ENCODE measurements around the gene SCAMP4. TPM values are rescaled to one million over a fixed set of nuclear protein-coding genes. Genes with fewer than 3 reads are reported as not detected.

Gene SCAMP4
- total and polyA plus RNA-seq, 2 of the 13 experiments (the other 11 are each of a cell fraction or from before 2014, with no cell fraction given), result 10.7 to 13.7 TPM

DNA sequence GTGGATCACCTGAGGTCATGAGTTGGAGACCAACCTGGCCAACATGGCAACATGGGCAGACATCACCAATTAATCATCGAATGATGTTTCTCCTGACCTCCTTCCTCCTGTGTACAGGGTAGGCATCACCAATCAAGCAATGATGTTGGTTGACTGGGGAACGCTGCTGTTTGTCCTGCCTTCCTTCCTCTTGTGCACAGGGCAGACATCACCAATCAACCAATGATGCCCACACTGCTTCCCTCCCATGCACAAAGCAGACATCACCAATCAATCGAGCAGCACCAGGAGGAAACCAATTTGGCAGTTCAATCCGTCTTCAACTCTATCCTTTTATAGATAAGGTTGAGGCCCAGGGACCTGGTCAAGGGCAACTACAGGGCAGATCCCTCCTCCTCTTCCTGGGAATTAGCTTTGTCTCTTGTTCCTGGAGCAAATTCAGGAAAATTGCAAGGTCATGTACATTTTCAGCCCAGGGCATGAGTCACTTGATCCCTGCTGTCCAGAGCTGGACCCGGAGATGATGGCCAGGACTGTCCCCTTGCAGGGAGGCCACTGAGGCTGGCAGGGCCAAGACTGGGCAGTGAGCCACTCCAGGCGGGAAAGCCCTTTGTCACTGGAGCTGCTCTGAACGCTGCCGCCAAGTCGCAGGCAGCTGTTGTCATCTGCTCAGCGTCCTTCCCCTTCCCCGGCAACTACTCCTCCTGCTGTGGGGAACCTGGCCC lies 30.4 kb downstream of the SCAMP4 start (continued):
- TF ChIP-seq, protein P1, sequence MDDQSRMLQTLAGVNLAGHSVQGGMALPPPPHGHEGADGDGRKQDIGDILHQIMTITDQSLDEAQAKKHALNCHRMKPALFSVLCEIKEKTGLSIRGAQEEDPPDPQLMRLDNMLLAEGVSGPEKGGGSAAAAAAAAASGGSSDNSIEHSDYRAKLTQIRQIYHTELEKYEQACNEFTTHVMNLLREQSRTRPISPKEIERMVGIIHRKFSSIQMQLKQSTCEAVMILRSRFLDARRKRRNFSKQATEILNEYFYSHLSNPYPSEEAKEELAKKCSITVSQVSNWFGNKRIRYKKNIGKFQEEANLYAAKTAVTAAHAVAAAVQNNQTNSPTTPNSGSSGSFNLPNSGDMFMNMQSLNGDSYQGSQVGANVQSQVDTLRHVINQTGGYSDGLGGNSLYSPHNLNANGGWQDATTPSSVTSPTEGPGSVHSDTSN (CRISPR knock-in tag; IDR thresholded peaks at IDR 0.05; ENCODE audit: borderline replicate concordance), result no peak
- TF ChIP-seq ZKSCAN1 (IDR thresholded peaks at IDR 0.05; ENCODE audit: low read length), result no peak
- TF ChIP-seq ZNF180 (CRISPR knock-in tag; IDR thresholded peaks at IDR 0.05; ENCODE audit: borderline replicate concordance, low read depth), result no peak
- TF ChIP-seq, protein P2, sequence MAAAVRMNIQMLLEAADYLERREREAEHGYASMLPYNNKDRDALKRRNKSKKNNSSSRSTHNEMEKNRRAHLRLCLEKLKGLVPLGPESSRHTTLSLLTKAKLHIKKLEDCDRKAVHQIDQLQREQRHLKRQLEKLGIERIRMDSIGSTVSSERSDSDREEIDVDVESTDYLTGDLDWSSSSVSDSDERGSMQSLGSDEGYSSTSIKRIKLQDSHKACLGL (CRISPR knock-in tag; IDR thresholded peaks at IDR 0.05), result 0 out of 2 replicates have a peak, but pooled peaks have one; percentile 27
- no peak for TF ChIP-seq NCOA2 (CRISPR knock-in tag; IDR thresholded peaks at IDR 0.05)
- TF ChIP-seq MXI1 (IDR thresholded peaks at IDR 0.05; ENCODE audit: borderline replicate concordance, low read depth, low read length), result no peak
- TF ChIP-seq ZNF232 (CRISPR knock-in tag; IDR thresholded peaks at IDR 0.05; ENCODE audit: borderline replicate concordance), result no peak
- TF ChIP-seq, protein P3, sequence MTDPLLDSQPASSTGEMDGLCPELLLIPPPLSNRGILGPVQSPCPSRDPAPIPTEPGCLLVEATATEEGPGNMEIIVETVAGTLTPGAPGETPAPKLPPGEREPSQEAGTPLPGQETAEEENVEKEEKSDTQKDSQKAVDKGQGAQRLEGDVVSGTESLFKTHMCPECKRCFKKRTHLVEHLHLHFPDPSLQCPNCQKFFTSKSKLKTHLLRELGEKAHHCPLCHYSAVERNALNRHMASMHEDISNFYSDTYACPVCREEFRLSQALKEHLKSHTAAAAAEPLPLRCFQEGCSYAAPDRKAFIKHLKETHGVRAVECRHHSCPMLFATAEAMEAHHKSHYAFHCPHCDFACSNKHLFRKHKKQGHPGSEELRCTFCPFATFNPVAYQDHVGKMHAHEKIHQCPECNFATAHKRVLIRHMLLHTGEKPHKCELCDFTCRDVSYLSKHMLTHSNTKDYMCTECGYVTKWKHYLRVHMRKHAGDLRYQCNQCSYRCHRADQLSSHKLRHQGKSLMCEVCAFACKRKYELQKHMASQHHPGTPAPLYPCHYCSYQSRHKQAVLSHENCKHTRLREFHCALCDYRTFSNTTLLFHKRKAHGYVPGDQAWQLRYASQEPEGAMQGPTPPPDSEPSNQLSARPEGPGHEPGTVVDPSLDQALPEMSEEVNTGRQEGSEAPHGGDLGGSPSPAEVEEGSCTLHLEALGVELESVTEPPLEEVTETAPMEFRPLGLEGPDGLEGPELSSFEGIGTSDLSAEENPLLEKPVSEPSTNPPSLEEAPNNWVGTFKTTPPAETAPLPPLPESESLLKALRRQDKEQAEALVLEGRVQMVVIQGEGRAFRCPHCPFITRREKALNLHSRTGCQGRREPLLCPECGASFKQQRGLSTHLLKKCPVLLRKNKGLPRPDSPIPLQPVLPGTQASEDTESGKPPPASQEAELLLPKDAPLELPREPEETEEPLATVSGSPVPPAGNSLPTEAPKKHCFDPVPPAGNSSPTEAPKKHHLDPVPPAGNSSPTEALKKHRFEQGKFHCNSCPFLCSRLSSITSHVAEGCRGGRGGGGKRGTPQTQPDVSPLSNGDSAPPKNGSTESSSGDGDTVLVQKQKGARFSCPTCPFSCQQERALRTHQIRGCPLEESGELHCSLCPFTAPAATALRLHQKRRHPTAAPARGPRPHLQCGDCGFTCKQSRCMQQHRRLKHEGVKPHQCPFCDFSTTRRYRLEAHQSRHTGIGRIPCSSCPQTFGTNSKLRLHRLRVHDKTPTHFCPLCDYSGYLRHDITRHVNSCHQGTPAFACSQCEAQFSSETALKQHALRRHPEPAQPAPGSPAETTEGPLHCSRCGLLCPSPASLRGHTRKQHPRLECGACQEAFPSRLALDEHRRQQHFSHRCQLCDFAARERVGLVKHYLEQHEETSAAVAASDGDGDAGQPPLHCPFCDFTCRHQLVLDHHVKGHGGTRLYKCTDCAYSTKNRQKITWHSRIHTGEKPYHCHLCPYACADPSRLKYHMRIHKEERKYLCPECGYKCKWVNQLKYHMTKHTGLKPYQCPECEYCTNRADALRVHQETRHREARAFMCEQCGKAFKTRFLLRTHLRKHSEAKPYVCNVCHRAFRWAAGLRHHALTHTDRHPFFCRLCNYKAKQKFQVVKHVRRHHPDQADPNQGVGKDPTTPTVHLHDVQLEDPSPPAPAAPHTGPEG (CRISPR knock-in tag; IDR thresholded peaks at IDR 0.05), result no peak
- TF ChIP-seq MED1 (CRISPR knock-in tag; IDR thresholded peaks at IDR 0.05), result no peak
- TF ChIP-seq, protein P4, sequence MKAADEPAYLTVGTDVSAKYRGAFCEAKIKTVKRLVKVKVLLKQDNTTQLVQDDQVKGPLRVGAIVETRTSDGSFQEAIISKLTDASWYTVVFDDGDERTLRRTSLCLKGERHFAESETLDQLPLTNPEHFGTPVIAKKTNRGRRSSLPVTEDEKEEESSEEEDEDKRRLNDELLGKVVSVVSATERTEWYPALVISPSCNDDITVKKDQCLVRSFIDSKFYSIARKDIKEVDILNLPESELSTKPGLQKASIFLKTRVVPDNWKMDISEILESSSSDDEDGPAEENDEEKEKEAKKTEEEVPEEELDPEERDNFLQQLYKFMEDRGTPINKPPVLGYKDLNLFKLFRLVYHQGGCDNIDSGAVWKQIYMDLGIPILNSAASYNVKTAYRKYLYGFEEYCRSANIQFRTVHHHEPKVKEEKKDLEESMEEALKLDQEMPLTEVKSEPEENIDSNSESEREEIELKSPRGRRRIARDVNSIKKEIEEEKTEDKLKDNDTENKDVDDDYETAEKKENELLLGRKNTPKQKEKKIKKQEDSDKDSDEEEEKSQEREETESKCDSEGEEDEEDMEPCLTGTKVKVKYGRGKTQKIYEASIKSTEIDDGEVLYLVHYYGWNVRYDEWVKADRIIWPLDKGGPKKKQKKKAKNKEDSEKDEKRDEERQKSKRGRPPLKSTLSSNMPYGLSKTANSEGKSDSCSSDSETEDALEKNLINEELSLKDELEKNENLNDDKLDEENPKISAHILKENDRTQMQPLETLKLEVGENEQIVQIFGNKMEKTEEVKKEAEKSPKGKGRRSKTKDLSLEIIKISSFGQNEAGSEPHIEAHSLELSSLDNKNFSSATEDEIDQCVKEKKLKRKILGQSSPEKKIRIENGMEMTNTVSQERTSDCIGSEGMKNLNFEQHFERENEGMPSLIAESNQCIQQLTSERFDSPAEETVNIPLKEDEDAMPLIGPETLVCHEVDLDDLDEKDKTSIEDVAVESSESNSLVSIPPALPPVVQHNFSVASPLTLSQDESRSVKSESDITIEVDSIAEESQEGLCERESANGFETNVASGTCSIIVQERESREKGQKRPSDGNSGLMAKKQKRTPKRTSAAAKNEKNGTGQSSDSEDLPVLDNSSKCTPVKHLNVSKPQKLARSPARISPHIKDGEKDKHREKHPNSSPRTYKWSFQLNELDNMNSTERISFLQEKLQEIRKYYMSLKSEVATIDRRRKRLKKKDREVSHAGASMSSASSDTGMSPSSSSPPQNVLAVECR (CRISPR knock-in tag; IDR thresholded peaks at IDR 0.05; ENCODE audit: borderline replicate concordance), result no peak; the same call in 1 of the 2 replicates
- no peak for TF ChIP-seq REL (CRISPR knock-in tag; conservative IDR thresholded peaks at IDR 0.05)
- TF ChIP-seq CENPX (CRISPR knock-in tag; IDR thresholded peaks at IDR 0.05), result no peak
- no peak for TF ChIP-seq PCBP2 (optimal IDR thresholded peaks at IDR 0.05; ENCODE audit: low read depth, low read length, poor library complexity, severe bottlenecking)
- no peak for TF ChIP-seq TEAD3 (CRISPR knock-in tag; optimal IDR thresholded peaks at IDR 0.05; ENCODE audit: borderline replicate concordance)
- TF ChIP-seq, protein P5, sequence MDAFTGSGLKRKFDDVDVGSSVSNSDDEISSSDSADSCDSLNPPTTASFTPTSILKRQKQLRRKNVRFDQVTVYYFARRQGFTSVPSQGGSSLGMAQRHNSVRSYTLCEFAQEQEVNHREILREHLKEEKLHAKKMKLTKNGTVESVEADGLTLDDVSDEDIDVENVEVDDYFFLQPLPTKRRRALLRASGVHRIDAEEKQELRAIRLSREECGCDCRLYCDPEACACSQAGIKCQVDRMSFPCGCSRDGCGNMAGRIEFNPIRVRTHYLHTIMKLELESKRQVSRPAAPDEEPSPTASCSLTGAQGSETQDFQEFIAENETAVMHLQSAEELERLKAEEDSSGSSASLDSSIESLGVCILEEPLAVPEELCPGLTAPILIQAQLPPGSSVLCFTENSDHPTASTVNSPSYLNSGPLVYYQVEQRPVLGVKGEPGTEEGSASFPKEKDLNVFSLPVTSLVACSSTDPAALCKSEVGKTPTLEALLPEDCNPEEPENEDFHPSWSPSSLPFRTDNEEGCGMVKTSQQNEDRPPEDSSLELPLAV (CRISPR knock-in tag; conservative IDR thresholded peaks at IDR 0.05; ENCODE audit: low read depth), result no peak

Measured in HepG2 (cell line).